Body of pancreas (tissue), 4 donors: ENCODE data around the gene CELF5.

ENCODE experiments used
- POLR2A ChIP-seq, 3 donors: fragments of 450-650 bp; IDR thresholded peaks; one replicate each; pipeline ENCODE4 v1.6.1; 2016; ENCODE audit warnings: antibody characterized with exemption in 3 of 3, mild to moderate bottlenecking in 2 of 3
- TF ChIP-seq, protein P1 (sequence below), 7 experiments: fragments of 450-650 bp in 4 of 7; fragments of 200-600 bp in 3 of 7; sonication (generic) in 3 of 7; IDR thresholded peaks; one replicate each; pipeline ENCODE4 v1.5.1; 2016 to 2019; ENCODE audit warnings: antibody characterized with exemption in 7 of 7

DNA sequence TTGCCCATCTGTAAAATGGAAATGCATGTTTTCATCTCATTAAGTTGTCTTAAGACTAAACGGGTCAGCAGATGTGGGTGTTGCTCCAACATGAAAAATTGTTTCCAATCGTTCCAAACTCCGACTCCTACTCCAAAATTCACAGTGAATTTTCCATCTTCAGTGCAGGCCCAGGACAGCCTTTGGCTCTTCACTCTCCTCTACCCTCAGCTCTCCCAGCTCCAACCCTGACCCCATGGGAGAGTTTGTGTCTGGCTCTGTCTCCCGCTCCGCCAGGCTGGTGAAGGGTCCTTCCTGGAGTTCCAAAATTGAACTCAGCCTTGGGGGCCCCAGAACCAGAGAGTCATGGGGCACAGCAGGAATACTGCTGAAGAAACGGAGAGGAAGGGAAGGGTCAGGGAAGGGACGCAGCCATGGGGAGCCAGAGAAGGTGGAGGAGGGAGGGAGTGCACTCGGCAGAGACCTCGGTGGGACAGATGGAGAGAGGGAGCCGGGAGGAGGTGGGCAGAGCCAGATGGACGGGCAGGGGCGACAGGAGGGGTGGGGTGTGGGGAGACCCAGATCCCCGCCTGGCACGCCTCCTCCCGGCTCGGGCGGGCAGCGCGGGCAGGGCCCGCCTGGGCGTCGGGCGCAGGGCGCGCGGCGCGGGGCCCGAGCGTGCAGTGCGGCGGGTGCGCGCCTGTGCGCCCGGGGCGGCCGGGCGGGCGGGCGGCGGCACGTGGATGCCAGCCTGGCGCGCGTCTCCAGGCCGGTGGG lies 45.6 kb downstream of the CELF5 start:
- no peak for TF ChIP-seq POLR2A (IDR thresholded peaks at IDR 0.05)
- TF ChIP-seq, protein P1, sequence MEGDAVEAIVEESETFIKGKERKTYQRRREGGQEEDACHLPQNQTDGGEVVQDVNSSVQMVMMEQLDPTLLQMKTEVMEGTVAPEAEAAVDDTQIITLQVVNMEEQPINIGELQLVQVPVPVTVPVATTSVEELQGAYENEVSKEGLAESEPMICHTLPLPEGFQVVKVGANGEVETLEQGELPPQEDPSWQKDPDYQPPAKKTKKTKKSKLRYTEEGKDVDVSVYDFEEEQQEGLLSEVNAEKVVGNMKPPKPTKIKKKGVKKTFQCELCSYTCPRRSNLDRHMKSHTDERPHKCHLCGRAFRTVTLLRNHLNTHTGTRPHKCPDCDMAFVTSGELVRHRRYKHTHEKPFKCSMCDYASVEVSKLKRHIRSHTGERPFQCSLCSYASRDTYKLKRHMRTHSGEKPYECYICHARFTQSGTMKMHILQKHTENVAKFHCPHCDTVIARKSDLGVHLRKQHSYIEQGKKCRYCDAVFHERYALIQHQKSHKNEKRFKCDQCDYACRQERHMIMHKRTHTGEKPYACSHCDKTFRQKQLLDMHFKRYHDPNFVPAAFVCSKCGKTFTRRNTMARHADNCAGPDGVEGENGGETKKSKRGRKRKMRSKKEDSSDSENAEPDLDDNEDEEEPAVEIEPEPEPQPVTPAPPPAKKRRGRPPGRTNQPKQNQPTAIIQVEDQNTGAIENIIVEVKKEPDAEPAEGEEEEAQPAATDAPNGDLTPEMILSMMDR (IDR thresholded peaks at IDR 0.05): no peak
